HepG2 (cell line): ENCODE data around the gene SIGLEC1. TPM values are rescaled to one million over a fixed set of nuclear protein-coding genes. Genes with fewer than 3 reads are reported as not detected.

Experiments used
- AFF4 ChIP-seq: sonication (generic); formaldehyde crosslinking; IDR thresholded peaks from 2 replicates; pipeline ENCODE4 v1.4.0; 2020; ENCODE audit warnings: missing genetic modification reagents
- KIAA2018 ChIP-seq: sonication (generic); formaldehyde crosslinking; IDR thresholded peaks from 2 replicates; pipeline ENCODE4 v1.5.0; 2020; ENCODE audit warnings: mild to moderate bottlenecking, missing genetic modification reagents, borderline replicate concordance
- MLX ChIP-seq: IDR thresholded peaks from 2 replicates; pipeline ENCODE4 v1.6.1; 2016
- MTA3 ChIP-seq: sonication (generic); formaldehyde crosslinking; IDR thresholded peaks from 2 replicates; pipeline ENCODE4 v1.4.0; 2020; ENCODE audit warnings: missing genetic modification reagents
- NCOR1 ChIP-seq: fragments of 200-600 bp; sonication (generic); IDR thresholded peaks from 2 replicates; pipeline ENCODE4 v1.7.0; 2017; ENCODE audit warnings: antibody characterized with exemption, low read length, borderline replicate concordance
- SMARCE1 ChIP-seq: fragments of 450-650 bp; IDR thresholded peaks from 2 replicates; pipeline ENCODE4 v1.6.1; 2017; ENCODE audit warnings: borderline replicate concordance
- TCF7L2 ChIP-seq: IDR thresholded peaks from 2 replicates; pipeline ENCODE4 v1.6.1; 2011; ENCODE audit warnings: mild to moderate bottlenecking, low read depth, low read length, moderate library complexity
- TERF1 ChIP-seq: sonication (generic); formaldehyde crosslinking; IDR thresholded peaks from 2 replicates; pipeline ENCODE4 v1.8.0; 2022; ENCODE audit warnings: mild to moderate bottlenecking, missing genetic modification reagents, moderate library complexity
- TIGD3 ChIP-seq: sonication (generic); formaldehyde crosslinking; IDR thresholded peaks from 2 replicates; pipeline ENCODE4 v1.5.1; 2020; ENCODE audit warnings: mild to moderate bottlenecking, missing genetic modification reagents, borderline replicate concordance
- YEATS2 ChIP-seq: sonication (generic); formaldehyde crosslinking; IDR thresholded peaks from 2 replicates; pipeline ENCODE4 v1.4.0; 2020; ENCODE audit warnings: missing genetic modification reagents, borderline replicate concordance
- ZC3H4 ChIP-seq: sonication (generic); formaldehyde crosslinking; IDR thresholded peaks from 2 replicates; pipeline ENCODE4 v1.4.0; 2020; ENCODE audit warnings: missing genetic modification reagents, borderline replicate concordance
- ZNF263 ChIP-seq: sonication (generic); formaldehyde crosslinking; IDR thresholded peaks from 2 replicates; pipeline ENCODE4 v1.4.0; 2020; ENCODE audit warnings: missing genetic modification reagents
- ZNF878 ChIP-seq: sonication (generic); formaldehyde crosslinking; IDR thresholded peaks from 2 replicates; pipeline ENCODE4 v1.8.1; 2023; ENCODE audit warnings: mild to moderate bottlenecking, missing genetic modification reagents, moderate library complexity
- polyA plus RNA-seq, 8 experiments: library from polyadenylated mRNA; depleted of rRNA in 3 of 8; stranded (reverse) in 7 of 8; unstranded in 1 of 8; fragments of >200 nt; fragmentation: Illumina TruSeq in 4 of 8; extraction: Trizol in 4 of 8; gene quantifications; 2 replicates each; pipeline versions ENCODE4 v1.2.1 to v1.2.3, GENCODE V29; 2011 to 2016; ENCODE audit warnings: low read depth in 4 of 8, missing spikeins in 1 of 8, mixed read lengths in 1 of 8; ENCODE audit not compliant: insufficient read depth in 1 of 8
- total RNA-seq, 5 experiments: library from RNA; depleted of rRNA; stranded (reverse); fragments of >200 nt; fragmentation: Illumina TruSeq; extraction: Trizol; gene quantifications; 2 replicates each; pipeline ENCODE4 v1.2.3, GENCODE V29; 2016; ENCODE audit warnings: low read depth in 1 of 5

Gene SIGLEC1
- total and polyA plus RNA-seq, 2 of the 13 experiments (the other 11 are each of a cell fraction or from before 2014, with no cell fraction given), result 0.01 TPM; not detected in 1

GRCh38 chr20:3753098-3753497, 40.7 kb upstream of the SIGLEC1 start (continued):
- TF ChIP-seq KIAA2018 (CRISPR knock-in tag), result no peak
- TF ChIP-seq MTA3 (CRISPR knock-in tag), result no peak
- TF ChIP-seq ZNF263 (CRISPR knock-in tag), result no peak
- no peak for TF ChIP-seq MLX (CRISPR knock-in tag)
- TF ChIP-seq TERF1 (CRISPR knock-in tag), result no peak
- TF ChIP-seq SMARCE1, result no peak
- TF ChIP-seq ZC3H4 (CRISPR knock-in tag), result no peak
- TF ChIP-seq TCF7L2, result no peak
- TF ChIP-seq TIGD3 (CRISPR knock-in tag), result no peak
- no peak for TF ChIP-seq YEATS2 (CRISPR knock-in tag)
- no peak for TF ChIP-seq AFF4 (CRISPR knock-in tag)
- TF ChIP-seq NCOR1, result no peak
- no peak for TF ChIP-seq ZNF878
